Kidney (tissue), 14 donors: ENCODE results near the gene KCTD10. TPM values are rescaled to one million over a fixed set of nuclear protein-coding genes. Genes with fewer than 3 reads are reported as not detected.
A peak's percentile ranks its signal among the peaks of the same experiment; 100 is the strongest.

Source experiments
- DNase-seq, 5 donors: peaks; one replicate each; pipeline ENCODE4 v3.0.0-alpha.2; 2013 to 2020
- FAIRE-seq: peaks from 2 replicates; lab custom pipeline; 2012; peaks lifted over from hg19 to GRCh38; lab: Jason Lieb, UNC
- H3K27ac ChIP-seq, 2 donors: one replicate each; pipeline ENCODE4 v1.7.0; 2013; ENCODE audit warnings: low read depth in 2 of 2, low read length in 2 of 2, inconsistent platforms in 1 of 2
- H3K27me3 ChIP-seq: one replicate; pipeline ENCODE4 v1.7.1; 2013; ENCODE audit warnings: low read length, inconsistent platforms; ENCODE audit not compliant: control insufficient read depth, insufficient read depth
- H3K36me3 ChIP-seq, 3 donors: one replicate each; pipeline versions ENCODE4 v1.7.0 to v1.7.1; 2013; ENCODE audit warnings: low read length in 3 of 3, control low read depth in 1 of 3, inconsistent platforms in 1 of 3; ENCODE audit not compliant: insufficient read depth in 3 of 3, control insufficient read depth in 2 of 3
- H3K4me1 ChIP-seq, 3 donors: one replicate each; pipeline versions ENCODE4 v1.7.0 to v1.7.1; 2013; ENCODE audit warnings: low read length in 3 of 3, inconsistent platforms in 1 of 3, low read depth in 1 of 3; ENCODE audit not compliant: control insufficient read depth in 2 of 3, insufficient read depth in 2 of 3
- H3K4me3 ChIP-seq, 3 donors: one replicate each; pipeline versions ENCODE4 v1.7.0 to v1.8.1; 2013; ENCODE audit warnings: low read length in 3 of 3, control low read depth in 1 of 3, inconsistent platforms in 1 of 3
- H3K9ac ChIP-seq, 3 donors: one replicate each; pipeline versions ENCODE4 v1.7.0 to v1.7.1; 2013; ENCODE audit warnings: low read length in 3 of 3, control low read depth in 1 of 3, inconsistent platforms in 1 of 3
- H3K9me3 ChIP-seq, 3 donors: one replicate each; pipeline versions ENCODE4 v1.7.0 to v1.7.1; 2013; ENCODE audit warnings: low read length in 3 of 3, control low read depth in 1 of 3, inconsistent platforms in 1 of 3; ENCODE audit not compliant: control insufficient read depth in 2 of 3, insufficient read depth in 1 of 3
- intact Hi-C: fragments of 100-400 bp; cut with DNase I; formaldehyde crosslinking; loops from one replicate; pipeline ENCODE4 v1.11.1; 2022
- polyA plus RNA-seq: library from polyadenylated mRNA; stranded (reverse); fragments of 350-450 nt; fragmentation: Illumina TruSeq; extraction: RNeasy Lipid Tissue Mini Kit (QIAGEN cat#74804); gene quantifications from one replicate; pipeline ENCODE4 v1.2.3, GENCODE V29; 2014; ENCODE audit warnings: low read depth, low replicate concordance; ENCODE audit not compliant: insufficient read depth
- total RNA-seq: library from RNA; stranded (reverse); fragmentation: NEBNext Ultra II Directional; extraction: Animal tissue kit (Norgen Biotek cat#: 25700); gene quantifications from one replicate; pipeline ENCODE4 v1.2.1, GENCODE V29; 2021
- TF ChIP-seq, protein P1 (sequence below): IDR thresholded peaks from 3 replicates; pipeline ENCODE4 v1.5.1; 2012; ENCODE audit warnings: mild to moderate bottlenecking, moderate library complexity, borderline replicate concordance; ENCODE audit not compliant: insufficient read depth; ENCODE audit errors: extremely low read depth
- donor health status: control.
- donor health status: control.
- donor health status: control.
- donor health status: control.
- donor health status: control.
- donor health status: DM: yes; HTN: yes; CAD: no.
- donor health status: Normal renal cell carcinoma (clear cell type).

The KCTD10 gene
- total and polyA plus RNA-seq, 2 donors from 2014 or later = 23.6 to 72.1 TPM

DNA sequence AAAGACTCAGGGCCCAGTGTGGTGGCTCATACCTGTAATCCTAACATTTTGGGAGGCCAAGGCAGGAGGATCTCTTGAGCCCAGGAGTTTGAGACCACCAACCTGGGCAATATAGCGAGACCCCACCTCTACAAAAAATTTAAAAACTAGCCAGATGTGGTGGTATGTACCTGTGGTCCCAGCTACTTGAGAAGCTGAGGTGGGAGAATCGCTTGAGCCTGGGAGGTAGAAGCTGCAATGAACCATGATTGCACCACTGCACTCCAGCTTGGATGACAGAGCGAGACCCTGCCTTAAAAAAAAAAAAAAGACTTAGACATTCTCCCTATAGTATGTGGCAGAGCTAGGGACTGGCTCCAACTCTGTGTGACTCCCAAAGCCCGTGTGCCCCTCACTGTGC, 3.3 kb upstream of the KCTD10 start:
- H3K27ac ChIP-seq = no peak overlapping the region
- no peak for DNase-seq
- H3K27me3 ChIP-seq = no peaks in the 10 kb centered on the region
- intact Hi-C loops = no loop called here
- H3K9me3 ChIP-seq = no peaks in the 10 kb centered on the region
- no peak for FAIRE-seq
- H3K4me1 ChIP-seq = peaks cover 0 to 20% (median 9%) of the 10 kb centered on the region in 3 donors
- no peak overlapping the region for H3K4me3 ChIP-seq
- no peak overlapping the region for H3K9ac ChIP-seq
- TF ChIP-seq, protein P1, sequence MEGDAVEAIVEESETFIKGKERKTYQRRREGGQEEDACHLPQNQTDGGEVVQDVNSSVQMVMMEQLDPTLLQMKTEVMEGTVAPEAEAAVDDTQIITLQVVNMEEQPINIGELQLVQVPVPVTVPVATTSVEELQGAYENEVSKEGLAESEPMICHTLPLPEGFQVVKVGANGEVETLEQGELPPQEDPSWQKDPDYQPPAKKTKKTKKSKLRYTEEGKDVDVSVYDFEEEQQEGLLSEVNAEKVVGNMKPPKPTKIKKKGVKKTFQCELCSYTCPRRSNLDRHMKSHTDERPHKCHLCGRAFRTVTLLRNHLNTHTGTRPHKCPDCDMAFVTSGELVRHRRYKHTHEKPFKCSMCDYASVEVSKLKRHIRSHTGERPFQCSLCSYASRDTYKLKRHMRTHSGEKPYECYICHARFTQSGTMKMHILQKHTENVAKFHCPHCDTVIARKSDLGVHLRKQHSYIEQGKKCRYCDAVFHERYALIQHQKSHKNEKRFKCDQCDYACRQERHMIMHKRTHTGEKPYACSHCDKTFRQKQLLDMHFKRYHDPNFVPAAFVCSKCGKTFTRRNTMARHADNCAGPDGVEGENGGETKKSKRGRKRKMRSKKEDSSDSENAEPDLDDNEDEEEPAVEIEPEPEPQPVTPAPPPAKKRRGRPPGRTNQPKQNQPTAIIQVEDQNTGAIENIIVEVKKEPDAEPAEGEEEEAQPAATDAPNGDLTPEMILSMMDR = no peak
- H3K36me3 ChIP-seq = peaks cover 4 to 19% (median 13%) of the 10 kb centered on the region in 3 donors

DNA sequence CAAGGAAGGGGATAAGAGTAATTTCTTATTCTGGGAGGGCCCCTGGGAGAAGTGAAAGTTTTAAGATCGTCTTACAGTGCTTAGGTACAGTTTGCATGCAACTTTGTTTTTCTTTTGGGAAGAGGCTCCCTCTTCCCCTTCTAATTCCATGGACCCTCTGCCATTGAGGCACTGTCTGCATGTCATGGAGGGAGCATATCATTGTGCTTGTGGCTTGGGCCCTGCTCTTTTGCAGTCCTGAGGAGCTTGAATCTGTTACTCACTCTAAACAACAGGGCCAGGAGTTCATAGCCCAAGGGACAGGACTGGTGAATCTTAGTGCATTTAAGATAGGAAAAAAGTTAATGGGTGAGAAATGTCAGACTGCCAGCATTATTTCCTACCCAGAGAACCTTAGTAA, 2.7 kb upstream of the KCTD10 start:
- Histone ChIP-seq H3K9me3 (no peaks in the 10 kb centered on the region), H3K4me1 (peaks cover 0 to 20% (median 9%) of the 10 kb centered on the region in 3 donors), H3K9ac (no peak overlapping the region), H3K27ac (no peak overlapping the region), H3K36me3 (peaks cover 0 to 13% (median 8%) of the 10 kb centered on the region in 3 donors), H3K4me3 (no peak overlapping the region), H3K27me3 (no peaks in the 10 kb centered on the region)
- TF ChIP-seq, protein P1 = no peak
- FAIRE-seq (no peak), DNase-seq (no peak)
- intact Hi-C loops = loop anchor here (5.0 kb wide), 1 partner anchor 47 kb away; no protein-coding TSS in a partner anchor

DNA sequence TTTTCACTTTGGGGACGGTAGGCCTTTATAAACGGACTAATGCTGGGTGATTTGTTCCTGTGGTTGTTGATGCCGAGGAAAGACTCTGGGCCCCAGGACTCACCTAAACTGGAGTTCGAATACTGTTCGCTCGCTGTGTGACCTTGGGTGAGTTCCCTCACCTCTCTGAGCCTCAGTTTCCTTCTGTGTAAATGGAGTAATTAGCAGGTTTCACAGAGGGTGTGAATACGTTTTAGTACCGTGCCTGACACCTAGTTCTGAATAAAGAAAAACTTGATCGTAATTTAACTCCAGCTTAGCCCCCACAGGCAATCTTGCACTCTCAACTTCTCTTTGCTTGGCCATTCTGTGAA, 839 bp upstream of the KCTD10 start:
- Histone ChIP-seq H3K9me3 (no peaks in the 10 kb centered on the region), H3K9ac (peak overlapping the region; percentile 94 to 99 (median 96)), H3K4me1 (peaks cover 0 to 20% (median 9%) of the 10 kb centered on the region in 3 donors), H3K36me3 (no peaks in the 10 kb centered on the region), H3K27me3 (no peaks in the 10 kb centered on the region), H3K27ac (peak overlapping the region in 1 of 2 donors; percentile 99), H3K4me3 (peak overlapping the region; percentile 99)
- TF ChIP-seq, protein P1 = no peak
- intact Hi-C loops = loop anchor here (5.0 kb wide), 1 partner anchor 46 kb away; no protein-coding TSS in a partner anchor
- FAIRE-seq = no peak
- no peak for DNase-seq

DNA sequence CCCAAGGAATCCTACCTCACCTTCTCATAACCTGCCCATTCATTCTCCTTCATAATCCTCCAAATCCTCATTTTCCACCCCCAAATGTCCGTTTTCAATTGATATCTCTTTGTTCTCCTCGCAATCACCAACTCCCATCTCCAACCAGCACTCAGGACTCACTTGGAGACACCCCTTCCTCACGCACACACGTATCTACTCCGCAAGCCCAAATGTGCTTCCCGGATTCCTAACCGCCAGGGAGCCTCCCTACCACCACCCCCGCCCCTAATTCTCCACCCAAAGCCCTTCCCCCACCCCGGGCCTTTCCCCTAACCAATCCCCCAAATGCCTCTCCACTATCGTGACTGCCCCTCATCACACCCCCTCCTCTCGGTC, 304 bp downstream of the KCTD10 start:
- H3K4me1 ChIP-seq = peaks cover 0 to 20% (median 9%) of the 10 kb centered on the region in 3 donors
- intact Hi-C loops = loop anchor here (5.0 kb wide), 1 partner anchor 44 kb away; no protein-coding TSS in a partner anchor
- TF ChIP-seq, protein P1 = no peak

More for the DNA sequence above, 304 bp downstream of the KCTD10 start:
- no peaks in the 10 kb centered on the region for H3K9me3 ChIP-seq
- no peaks in the 10 kb centered on the region for H3K27me3 ChIP-seq
- peak overlapping the region; percentile 96 to 99 (median 96) for H3K9ac ChIP-seq
- no peaks in the 10 kb centered on the region for H3K36me3 ChIP-seq
- H3K4me3 ChIP-seq = peak overlapping the region; percentile 99
- FAIRE-seq = no peak
- peak overlapping the region; percentile 90 to 99 for H3K27ac ChIP-seq
- peak in 1 of 5 donors; percentile 47 for DNase-seq
